Activated T-helper 9 cell treated with anti-CD3 and anti-CD28 coated beads, Interleukin-2, amount 50 U/mL, for 16 hours (primary cell): ENCODE measurements around the gene KLHL14.
"Not testable (repeated sequence)": the region's sequence is repeated elsewhere in the genome, so short reads cannot be mapped to it uniquely, and the experiment has no call there.

Experiments used
- DNase-seq: peaks from one replicate; pipeline ENCODE4 v3.0.0-alpha.2; 2020; ENCODE audit warnings: low read depth

Gene KLHL14

DNA sequence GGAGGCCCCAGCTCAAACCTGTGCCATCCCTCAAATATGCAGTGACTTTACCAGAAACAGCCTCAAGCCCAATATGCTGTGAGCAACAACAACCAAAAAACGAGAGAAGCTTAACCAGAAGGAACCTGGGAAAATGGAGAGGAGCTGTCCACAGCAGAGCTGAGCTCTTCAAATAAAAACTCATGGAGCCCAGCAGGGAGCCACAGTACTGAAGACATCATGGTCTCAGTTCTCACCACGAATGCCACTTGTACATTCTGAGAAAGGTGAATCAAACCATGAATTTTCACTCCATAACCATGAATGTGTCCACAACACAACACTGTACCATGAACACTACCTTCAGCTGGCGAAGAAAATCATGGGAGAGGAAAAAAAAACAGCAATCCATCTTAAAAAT, 50.5 kb downstream of the KLHL14 start:
- DNase-seq = no peak

DNA sequence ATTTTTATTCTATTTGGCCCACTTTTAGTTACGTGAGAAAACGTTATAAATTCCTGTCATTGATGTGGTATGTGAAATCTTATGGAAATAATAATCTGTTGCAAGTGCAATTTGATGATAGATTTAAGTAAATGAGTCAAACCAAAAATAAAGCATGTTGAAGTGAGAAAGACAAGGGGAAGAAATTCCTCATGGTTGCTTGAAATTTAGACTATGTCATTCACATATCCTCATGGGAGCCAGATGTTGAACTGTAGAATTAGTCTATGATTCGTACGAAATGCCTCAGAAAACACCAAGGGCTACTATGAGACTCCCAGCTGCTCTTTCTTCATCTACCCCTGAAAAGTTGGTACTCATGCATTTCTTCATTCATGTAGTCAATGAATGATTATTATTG, 55.7 kb downstream of the KLHL14 start:
- DNase-seq = no peak

DNA sequence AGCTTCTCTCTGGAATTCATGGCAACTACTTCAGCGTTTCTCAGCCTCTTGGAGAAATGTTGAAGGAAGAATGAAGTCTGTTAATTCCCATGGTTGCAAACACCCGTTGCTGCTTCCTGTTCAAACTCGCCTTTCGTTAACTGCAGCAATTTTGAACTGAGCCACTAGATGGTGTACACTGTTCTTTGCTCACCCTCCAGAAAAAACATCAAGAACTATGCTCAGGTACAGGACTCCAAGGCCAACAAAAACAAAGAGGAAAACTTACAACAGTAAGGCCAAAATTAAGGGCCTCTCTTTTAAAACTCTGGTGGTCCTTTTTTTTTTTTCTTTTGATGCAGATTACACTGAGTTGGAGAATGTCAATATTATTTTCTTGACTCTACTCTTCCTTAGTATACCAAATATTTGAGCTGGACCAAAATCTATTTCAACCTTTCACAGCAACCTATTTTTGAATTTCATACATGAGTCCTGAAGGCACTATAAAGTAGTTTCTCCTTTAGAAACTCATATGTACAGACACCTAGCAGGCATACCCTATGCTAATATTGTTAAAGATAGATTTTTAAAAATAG, 58.2 kb downstream of the KLHL14 start:
- no peak for DNase-seq

DNA sequence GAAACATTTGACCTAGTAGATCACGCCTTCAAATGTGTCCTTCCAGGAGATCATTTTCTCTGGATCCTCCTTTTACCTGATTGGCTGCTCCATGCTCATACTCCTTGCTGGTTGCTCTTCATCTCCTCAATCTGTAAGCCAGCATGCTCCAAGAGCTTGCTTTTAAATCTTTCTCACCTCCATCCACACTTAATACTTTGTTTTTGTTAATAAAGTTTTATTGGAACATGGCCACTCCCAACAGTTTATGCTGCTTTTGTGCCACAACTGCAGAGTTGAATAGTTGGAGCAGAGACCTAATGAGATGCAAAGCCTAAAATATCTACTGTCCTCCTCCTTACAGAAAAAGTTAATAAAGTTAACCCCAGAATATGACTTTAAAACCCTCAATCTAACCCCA, 60.0 kb downstream of the KLHL14 start:
- no peak for DNase-seq

DNA sequence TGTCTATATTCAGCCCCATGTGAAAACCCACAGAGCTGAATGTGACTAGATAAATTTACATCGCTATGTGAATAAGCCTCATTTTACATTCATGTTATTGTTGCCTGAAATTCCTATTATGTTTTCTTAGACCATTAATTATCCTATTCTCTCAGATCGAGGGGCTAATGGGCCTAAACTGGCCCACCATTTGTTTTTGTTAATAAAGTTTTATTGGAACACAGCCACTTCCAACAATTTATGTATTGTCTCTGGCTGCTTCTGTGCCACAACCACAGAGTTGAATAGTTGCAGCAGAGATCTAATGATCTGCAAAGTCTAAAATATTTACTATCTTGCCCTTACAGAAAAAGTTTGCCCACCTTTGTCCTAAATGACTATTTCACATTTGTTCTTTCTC, 61.0 kb downstream of the KLHL14 start:
- no peak for DNase-seq

DNA sequence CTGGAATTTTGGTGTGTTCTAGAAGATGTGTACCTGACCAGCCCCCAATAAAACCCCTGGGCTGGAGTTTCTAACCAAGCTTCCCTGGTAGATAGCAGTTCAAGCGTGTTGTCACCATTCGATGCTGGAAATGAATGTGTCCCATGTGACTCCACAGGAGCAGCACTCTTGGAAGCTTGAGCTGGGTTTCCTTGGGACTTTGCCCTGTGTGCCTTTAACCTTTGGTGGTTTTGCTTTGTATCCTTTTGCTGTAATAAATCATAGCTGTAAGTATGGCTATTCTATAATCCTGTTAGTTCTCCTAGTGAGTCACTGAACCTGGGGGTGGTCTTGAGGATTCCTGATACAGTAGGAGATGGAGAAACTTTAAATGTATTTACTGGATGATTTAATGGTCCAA, 65.2 kb downstream of the KLHL14 start:
- DNase-seq = no peak

DNA sequence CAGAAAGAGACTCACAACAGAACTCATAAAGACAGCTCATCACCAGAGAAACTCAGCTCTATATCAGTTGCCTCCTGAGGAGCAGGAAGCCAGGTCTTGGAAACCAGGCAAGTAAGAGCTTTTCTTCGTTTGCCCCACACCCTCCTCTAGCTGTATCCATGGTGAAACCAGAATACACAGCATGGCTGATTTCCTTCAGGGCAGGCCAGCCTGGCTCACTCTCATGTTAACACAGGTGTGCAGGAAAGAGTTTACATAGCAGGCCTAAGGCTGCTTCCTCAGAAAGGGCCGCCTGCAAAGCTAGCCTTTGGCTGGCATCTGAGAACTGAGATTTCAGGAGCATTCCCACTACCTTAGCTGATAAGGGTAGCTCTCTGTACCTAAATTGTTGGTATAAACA, 65.7 kb downstream of the KLHL14 start:
- DNase-seq = no peak

DNA sequence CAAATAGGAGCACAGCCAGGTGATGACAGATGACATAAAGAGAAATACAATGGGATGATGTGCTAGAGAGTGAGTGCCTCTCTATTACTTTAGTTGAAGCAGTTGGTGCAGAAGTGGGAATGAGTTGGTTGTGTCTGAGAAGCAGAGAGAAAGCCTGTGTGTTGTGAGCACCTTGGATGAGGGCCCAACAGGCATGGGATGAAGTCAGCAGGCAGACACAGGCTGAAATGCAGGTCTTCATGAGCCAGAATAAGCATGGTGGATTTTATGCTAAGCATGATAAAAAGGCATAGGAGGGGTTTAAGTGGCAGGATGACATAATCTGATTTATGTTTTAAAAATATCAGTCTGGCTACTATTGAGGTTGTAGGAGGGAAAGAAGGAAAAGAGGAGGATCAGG, 71.5 kb downstream of the KLHL14 start:
- no peak for DNase-seq

DNA sequence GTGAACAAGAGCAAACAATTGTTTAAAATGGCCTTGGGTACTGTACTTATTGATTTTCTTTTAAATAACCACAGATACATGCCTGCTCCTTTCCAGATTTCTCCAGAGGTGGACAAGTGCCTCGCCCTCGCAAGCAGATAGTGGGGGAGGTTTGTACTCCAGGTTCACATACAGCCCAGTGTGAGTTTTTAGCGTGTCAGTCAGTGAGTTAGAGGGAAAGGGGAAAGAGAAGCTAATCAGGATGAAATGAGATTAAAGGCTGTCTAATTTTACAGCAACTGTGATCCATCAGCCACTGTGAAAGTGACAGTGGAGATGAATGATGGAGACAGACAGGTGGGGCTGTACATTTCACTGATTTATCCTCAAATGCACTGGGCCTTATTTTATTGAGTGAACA, 74.7 kb downstream of the KLHL14 start:
- DNase-seq = no peak

DNA sequence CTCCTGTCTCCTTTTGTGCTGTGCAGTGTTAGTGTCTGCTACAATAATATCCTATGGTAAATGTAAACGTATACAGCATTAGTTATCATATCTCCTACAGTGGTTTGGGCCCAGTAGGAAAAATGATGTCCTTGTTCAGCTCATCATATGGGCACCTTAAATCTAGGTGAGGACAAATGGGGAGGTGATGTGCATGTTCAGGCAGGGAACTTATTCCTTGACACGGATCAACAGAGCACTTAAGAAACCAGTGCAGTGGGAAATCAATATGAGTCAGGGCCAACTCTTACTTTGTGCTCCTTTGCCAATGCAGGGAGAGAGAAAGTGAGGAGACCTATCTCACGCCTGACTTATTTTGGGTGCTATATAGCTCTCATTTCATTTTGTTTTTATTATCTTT, 76.4 kb downstream of the KLHL14 start:
- no peak for DNase-seq

DNA sequence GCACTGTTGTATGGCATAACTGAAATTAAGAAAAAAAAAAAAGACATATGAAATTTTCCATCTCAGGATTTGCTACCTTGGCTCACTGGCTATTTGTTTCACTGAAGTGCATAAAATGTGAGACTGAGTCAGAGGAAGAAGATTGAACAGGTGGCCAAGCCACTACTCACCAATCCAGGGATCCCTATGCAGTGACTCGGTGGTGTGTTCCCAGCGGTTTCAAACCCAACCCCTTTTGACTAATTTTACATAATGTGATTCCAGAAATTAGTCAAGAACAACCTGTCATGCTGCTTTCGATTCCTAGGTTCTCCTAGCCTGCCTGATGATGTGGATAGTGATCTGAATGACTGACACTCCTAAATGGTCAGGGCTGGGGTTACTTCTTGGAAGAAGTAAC, 77.3 kb downstream of the KLHL14 start:
- DNase-seq = no peak

DNA sequence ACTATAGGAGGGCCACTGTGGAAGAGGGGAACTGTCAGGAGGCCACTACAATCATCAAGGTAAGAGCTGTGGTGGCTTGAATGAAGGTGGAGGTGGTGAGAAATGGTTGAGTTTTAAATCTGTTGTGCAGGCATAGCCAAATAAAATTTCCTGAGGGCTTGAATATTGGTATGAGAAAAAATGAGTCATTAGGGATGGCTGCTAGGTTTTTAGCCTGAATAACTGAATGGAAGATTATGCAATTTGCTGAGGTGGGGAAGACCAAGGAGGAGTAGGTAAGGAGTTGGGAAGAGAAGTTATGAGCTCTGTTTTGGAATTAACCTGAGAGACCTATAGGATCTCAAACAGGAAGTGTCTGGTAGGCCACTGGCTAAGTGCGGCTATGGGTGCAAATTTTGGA, 84.0 kb downstream of the KLHL14 start:
- no peak for DNase-seq

DNA sequence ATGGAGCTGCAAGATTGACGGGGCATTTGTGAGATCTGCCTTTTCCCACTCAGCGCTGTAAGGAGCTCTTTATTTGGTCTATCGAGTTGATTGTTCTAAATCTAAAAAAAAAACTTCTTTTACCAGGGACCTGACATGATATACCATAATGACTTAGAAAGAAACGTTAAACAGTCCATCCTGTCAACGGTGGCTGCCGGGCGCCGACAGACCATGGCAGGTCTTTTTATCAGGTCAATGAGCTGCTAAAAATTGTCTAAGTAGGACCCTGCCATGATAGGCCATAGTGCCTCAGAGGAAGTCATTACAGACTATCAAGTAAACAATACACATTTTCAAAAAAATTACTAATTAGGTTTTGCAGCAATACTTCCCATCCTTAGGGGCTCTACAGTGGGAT, 87.9 kb downstream of the KLHL14 start:
- DNase-seq = no peak

DNA sequence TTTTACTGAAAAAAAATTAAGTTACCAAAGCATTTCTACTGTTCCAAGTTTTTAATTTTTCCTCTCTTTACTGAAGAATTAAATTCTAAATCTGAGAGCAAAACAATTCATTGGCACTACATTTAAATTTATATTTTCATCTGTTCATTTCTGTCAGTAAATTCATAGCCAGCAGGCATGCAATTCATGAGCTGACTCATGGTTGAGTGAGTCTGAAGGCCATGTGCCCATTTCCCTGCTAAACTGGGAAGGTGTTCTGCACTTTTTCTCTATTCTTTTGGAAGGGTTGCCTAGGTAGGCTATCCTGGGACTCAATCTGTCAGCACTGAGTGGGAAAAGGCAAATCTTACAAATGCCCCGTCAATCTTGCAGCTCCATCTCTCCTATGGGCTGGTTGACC, 88.7 kb downstream of the KLHL14 start:
- DNase-seq = no peak

DNA sequence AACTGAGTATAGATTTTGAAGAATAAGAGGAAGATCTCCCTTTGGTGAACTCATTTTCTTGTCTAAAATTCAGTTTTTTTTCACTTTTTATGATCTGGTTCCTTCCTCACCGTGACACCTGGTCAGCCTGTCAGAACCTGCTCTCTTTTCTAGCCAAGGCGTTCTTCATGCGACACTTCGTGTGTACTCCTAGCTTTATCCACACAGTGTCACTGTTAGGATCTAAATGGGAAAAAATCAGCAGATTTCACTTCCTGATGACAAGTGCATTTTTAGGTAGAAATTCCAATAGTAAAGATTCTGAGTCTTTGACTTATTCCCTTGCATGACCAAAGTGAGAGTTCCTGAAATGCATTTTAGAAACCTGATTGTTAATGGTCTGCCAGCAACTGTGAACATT, 89.8 kb downstream of the KLHL14 start:
- no peak for DNase-seq

DNA sequence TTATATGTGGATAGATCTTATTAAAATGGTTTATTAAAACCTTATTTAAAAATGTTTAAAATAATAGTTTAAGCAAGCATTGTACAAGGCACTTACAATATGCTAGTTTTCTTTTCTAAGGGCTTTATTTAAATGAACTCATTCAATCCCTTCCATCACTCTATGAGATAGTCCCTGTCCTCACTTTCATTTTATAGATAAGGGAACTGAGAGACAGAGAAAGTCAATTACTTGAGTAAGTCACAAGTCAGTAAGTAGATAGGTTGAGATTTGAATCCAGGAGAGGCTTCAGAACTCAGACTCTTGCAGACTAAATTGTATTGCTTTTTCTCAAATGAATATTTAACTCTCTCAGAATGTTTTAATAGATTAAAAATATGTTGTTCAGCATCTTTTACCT, 95.2 kb downstream of the KLHL14 start:
- no peak for DNase-seq

DNA sequence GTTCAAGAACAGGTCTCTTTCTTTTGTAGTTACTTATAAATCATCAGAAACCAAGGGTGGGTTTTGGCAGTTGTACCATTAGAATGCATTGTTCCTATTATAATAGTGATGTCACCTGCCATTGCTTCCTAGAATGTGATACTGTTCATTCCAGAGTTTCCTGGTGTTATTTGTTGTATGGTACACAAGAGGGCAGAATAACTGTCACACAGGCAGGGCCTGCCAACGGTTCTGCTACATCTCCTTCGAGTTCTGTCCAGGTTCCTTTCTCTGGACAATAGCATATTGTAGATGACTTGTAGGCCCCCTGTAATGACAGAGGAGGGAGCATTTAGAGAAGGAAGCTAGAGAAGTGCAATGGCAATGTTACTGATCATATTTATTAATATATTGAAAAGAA, 98.3 kb downstream of the KLHL14 start:
- DNase-seq = no peak

DNA sequence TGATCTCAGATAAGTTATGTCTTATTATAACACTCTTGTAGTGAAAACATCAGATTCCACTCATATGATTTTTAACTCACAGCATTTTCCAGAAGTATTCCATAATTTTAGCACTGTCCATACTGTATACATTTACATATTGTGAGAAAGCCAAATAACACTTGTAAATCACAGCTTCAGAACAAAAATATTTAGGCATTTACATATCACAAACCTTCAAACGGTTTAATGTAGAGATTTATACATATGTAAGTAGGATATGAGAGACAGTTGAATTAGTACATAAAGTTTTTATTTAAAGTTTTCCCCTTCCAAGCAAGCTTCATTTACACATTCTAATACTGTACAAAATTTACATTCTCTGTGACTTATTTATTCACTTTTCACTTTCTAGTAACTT, 100.4 kb downstream of the KLHL14 start:
- DNase-seq = no peak

DNA sequence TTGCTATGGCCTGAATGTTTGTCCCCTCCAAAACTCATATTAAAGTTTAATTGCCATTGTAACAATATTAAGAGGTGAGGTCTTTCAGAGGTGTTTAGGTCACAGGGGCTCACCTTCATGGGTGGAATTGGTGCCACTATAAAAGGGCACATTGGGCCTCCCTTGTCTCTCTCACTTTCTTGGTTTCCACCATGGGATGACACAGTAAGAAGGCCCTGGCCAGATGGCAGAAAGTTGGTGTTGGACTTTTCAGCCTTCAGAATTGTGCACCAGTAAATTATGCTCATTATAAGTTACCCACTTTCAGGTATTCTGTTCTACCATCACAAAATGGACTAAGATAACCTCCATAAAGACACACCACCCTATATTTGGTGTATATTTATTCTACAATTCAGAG, 102.1 kb downstream of the KLHL14 start:
- DNase-seq = no peak

DNA sequence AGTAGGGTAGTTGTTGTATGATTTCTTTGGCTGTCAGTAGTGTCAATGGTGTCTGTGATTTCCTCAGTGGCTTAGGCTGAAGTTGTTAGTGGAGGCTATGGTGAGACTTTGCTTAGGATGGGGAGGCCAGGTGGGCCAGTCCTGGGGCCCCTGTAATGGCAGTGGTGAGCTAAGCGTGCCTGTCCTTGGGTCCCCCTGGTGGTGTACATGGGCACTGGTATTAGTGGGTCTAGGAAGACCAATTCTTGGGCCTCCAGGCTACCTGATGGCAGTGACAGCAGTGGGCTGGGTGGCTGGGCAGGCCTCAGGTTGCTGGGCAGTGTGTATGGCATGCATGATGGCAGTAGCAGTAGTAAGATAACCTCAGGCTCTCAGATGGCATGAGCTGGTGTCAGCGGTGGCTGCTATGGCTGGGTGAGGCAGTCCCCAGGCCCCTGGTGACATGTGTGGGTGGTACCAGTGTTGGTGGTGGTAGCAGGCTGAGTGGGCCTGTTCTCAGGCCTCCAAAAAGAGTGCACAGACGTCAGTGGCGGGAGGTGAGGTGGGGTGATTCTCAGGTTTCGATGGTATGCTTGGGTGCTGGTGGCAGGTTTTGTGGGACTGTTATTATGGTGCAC, 103.2 kb downstream of the KLHL14 start:
- DNase-seq = no peak

DNA sequence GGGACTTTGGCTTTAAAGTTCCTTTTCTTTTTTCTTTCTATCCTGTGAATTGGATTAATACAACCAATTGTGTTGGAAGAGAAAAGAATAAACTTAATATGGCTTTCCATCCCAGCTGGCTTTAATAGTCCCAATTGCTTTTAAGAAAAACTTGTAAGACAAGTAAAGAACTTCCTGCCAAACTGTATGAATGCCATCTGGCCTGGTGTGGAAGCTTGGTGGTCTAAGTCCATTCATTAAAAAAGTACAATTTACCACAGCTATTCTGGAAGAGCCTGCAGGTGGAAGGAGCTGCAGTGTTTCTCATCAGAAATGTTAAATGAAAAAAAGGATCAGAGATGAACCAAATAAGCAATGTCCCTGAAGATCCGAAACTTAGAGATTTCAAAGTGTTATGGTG, 103.9 kb downstream of the KLHL14 start:
- DNase-seq = no peak

DNA sequence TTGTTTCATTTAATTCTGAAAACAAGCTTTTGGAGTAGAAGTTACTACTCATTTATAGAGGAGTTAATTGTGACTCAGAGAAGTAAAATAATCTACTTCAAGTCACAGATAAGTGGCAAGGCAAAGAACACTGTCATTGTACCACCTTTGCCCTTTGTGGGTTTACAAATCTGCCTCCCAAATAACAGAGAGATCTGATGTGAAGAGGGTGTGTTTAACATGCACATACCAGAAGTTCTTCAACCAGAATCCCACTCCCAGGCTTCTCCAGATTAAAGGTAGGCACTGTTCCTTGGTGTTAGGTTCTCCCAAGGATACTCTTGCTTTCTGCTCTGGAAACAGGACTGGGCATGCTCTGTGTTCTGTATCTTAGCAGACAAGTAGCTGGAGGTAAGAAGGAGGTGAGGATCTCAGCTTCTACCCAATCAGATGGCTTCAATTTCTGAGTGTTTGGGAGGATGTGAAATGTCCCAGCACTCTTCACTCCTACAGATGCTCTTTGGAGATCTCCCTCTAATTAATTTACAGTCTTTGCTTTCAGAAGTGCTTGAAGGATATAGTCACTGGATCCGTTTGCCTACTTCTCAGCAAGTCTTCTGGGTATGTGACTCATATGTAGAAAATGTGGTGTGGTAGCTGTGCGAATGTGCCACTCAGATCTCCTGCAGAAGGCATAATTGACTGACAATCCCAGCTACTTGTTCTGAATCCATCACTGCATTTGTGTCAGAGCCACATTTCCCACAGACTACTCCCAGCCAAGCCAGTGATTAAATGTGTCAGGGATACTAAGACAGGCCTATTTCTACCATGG, 111.1 kb downstream of the KLHL14 start:
- no peak for DNase-seq

DNA sequence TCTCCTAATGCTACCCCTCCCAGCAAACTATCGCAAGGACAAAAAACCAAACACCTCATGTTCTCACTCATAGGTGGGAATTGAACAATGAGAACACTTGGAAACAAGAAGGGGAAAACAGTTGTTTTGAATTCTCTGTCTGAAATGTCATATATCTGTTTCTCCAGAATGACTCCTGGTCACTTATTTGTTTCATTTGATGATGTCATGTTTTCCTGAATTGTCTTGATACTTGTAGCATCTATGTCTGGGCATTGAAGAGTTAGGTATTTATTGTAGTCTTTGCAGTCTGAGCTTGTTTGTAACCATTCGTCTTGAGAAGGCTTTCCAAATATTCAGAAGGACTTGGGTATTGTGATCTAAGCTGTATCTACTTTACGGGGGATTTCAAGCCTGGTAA, 118.3 kb downstream of the KLHL14 start:
- DNase-seq = not testable (repeated sequence)

DNA sequence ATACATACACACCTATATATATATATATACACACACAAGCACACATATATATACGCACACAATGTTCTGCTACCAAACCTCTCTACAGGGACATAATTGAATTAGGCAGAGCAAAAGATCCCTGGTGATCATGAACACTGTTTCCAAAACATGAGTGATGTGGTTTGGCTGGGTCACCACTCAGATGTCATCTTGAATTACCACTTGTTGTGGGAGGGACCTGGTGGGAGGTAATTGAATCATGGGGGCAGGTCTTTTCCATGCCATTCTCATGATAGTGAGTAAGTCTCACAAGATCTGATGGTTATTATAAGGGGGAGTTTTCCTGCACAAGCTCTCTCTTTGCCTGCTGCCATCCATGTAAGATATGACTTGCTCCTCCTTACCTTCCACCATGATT, 135.2 kb downstream of the KLHL14 start:
- not testable (repeated sequence) for DNase-seq
